K562 (cell line): ENCODE data around the gene IRAK2. TPM values are rescaled to one million over a fixed set of nuclear protein-coding genes. Genes with fewer than 3 reads are reported as not detected.

Source experiments
- ATAC-seq: fragments of 200-7000 bp; cut with Tn5 transposase; 3 replicates; pipeline ENCODE4 v1.9.1; 2020; ENCODE audit warnings: moderate library complexity
- BruUV-seq: library from RNA; stranded (reverse); fragments of 400-500 nt; replicated peaks from 2 replicates; lab custom pipeline; 2021; lab: Mats Ljungman, UMichigan
- CTCF ChIA-PET: fragments of 300-600 bp; formaldehyde crosslinking; extraction: SDS; loops from one replicate; lab custom pipeline; 2021; ENCODE audit warnings: low intra/inter-chr PET ratio; lab: Yijun Ruan, JAX
- POLR2A ChIA-PET: fragments of 300-600, 350-650 bp; sonication (Branson Sonifier 250); formaldehyde crosslinking; extraction: SDS; loops from one replicate; lab custom pipeline; 2021; ENCODE audit warnings: antibody characterized with exemption, inconsistent platforms; lab: Yijun Ruan, JAX
- DNase-seq, 4 experiments: peaks; one replicate each; pipeline versions ENCODE4 v3.0.0 to v3.0.0-alpha.2; 2011 to 2018; ENCODE audit warnings: low spot score in 3 of 4, mixed read lengths in 3 of 4; ENCODE audit errors: extremely low read depth in 1 of 4
- FAIRE-seq: peaks from 2 replicates; lab custom pipeline; 2011; peaks lifted over from hg19 to GRCh38; lab: Jason Lieb, UNC
- H2AFZ ChIP-seq: 2 replicates; pipeline ENCODE4 v1.6.0; 2011; ENCODE audit warnings: low read depth, low read length, control low read depth, inconsistent platforms
- H3K27ac ChIP-seq: fragments of 200-600 bp; 3 replicates; pipeline ENCODE4 v1.8.0; 2011; ENCODE audit warnings: low read depth, mild to moderate bottlenecking, control low read depth, inconsistent platforms, low read length, moderate library complexity, mixed read lengths; ENCODE audit errors: extremely low read depth
- H3K27me3 ChIP-seq, 2 experiments: fragments of 300-600 bp in 1 of 2; 2 replicates in 1 of 2; 3 replicates in 1 of 2; pipeline versions ENCODE4 v1.6.0 to v1.8.0; 2011; ENCODE audit warnings: inconsistent platforms in 2 of 2, low read length in 2 of 2, mild to moderate bottlenecking in 1 of 2, mixed read lengths in 1 of 2, moderate library complexity in 1 of 2; ENCODE audit not compliant: control insufficient read depth in 2 of 2, insufficient read depth in 2 of 2
- H3K36me3 ChIP-seq: fragments of 300-600 bp; 3 replicates; pipeline ENCODE4 v1.8.0; 2011; ENCODE audit warnings: mild to moderate bottlenecking, low read length, inconsistent platforms; ENCODE audit not compliant: control insufficient read depth, insufficient read depth
- H3K4me1 ChIP-seq, 2 experiments: fragments of 200-600 bp in 1 of 2; replicated peaks in 1 of 2; 2 replicates in 1 of 2; 3 replicates in 1 of 2; pipeline versions ENCODE4 v1.5.1 to v1.8.0; 2011; ENCODE audit warnings: inconsistent platforms in 2 of 2, low read length in 2 of 2, mild to moderate bottlenecking in 1 of 2, mixed read lengths in 1 of 2, moderate library complexity in 1 of 2; ENCODE audit not compliant: control insufficient read depth in 2 of 2, insufficient read depth in 2 of 2
- H3K4me2 ChIP-seq: 2 replicates; pipeline ENCODE4 v1.6.1; 2011; ENCODE audit warnings: low read length, control low read depth, inconsistent platforms, mixed read lengths; ENCODE audit not compliant: insufficient read depth
- H3K4me3 ChIP-seq: fragments of 200-600 bp; sonication (generic), shearing (Covaris generic); 2 replicates; pipeline ENCODE4 v1.5.1; 2016; ENCODE audit warnings: control low read depth, inconsistent platforms
- H3K79me2 ChIP-seq: fragments of 200-600 bp; 3 replicates; pipeline ENCODE4 v1.8.0; 2011; ENCODE audit warnings: low read length, inconsistent platforms; ENCODE audit not compliant: control insufficient read depth, insufficient read depth
- H3K9ac ChIP-seq, 2 experiments: 2 replicates each; pipeline versions ENCODE4 v1.6.0 to v1.6.1; 2011; ENCODE audit warnings: low read depth in 2 of 2, low read length in 2 of 2, control low read depth in 1 of 2, inconsistent platforms in 1 of 2, mild to moderate bottlenecking in 1 of 2, mixed read lengths in 1 of 2; ENCODE audit not compliant: insufficient read depth in 1 of 2
- H3K9me1 ChIP-seq: one replicate; pipeline ENCODE4 v1.6.0; 2011; ENCODE audit warnings: inconsistent platforms, mild to moderate bottlenecking, low read length, moderate library complexity; ENCODE audit not compliant: control insufficient read depth, insufficient read depth
- H3K9me3 ChIP-seq: replicated peaks from 2 replicates; pipeline ENCODE4 v1.5.1; 2011; ENCODE audit warnings: low read depth, low read length, inconsistent platforms; ENCODE audit not compliant: control insufficient read depth, insufficient read depth
- H4K20me1 ChIP-seq: replicated peaks from 2 replicates; pipeline ENCODE4 v1.6.1; 2011; ENCODE audit warnings: low read length, inconsistent platforms, mixed read lengths; ENCODE audit not compliant: control insufficient read depth, insufficient read depth
- ADNP ChIP-seq: fragments of 200-800 bp; sonication (Bioruptor generic); IDR thresholded peaks from 2 replicates; pipeline ENCODE4 v1.6.1; 2016; ENCODE audit warnings: missing genetic modification characterization, missing compliant biosample characterization
- CBFA2T2 ChIP-seq: fragments of 450-650 bp; conservative IDR thresholded peaks from 2 replicates; pipeline ENCODE4 v1.6.1; 2017; ENCODE audit warnings: mild to moderate bottlenecking
- CHAMP1 ChIP-seq: fragments of 450-650 bp; IDR thresholded peaks from 2 replicates; pipeline ENCODE4 v1.6.1; 2016; ENCODE audit warnings: mild to moderate bottlenecking
- FOXM1 ChIP-seq, 2 experiments: fragments of 450-650 bp in 1 of 2; sonication (generic) in 1 of 2; formaldehyde crosslinking in 1 of 2; IDR thresholded peaks; 2 replicates each; pipeline versions ENCODE4 v1.6.1 to v1.9.0; 2017 to 2022; ENCODE audit warnings: low read depth in 2 of 2, mild to moderate bottlenecking in 2 of 2, missing genetic modification reagents in 1 of 2, moderate library complexity in 1 of 2
- HES1 ChIP-seq: fragments of 450-650 bp; IDR thresholded peaks from 2 replicates; pipeline ENCODE4 v1.6.1; 2016; ENCODE audit warnings: low read depth, mild to moderate bottlenecking, moderate library complexity
- KAT2B ChIP-seq: IDR thresholded peaks from one replicate; pipeline ENCODE4 v1.6.1; 2012; ENCODE audit warnings: low read depth, mild to moderate bottlenecking, control low read depth, inconsistent platforms, low read length, moderate library complexity
- KDM2B ChIP-seq: fragments of 250-450 bp; sonication (Bioruptor Pico); IDR thresholded peaks from 2 replicates; pipeline ENCODE4 v1.8.0; 2021; ENCODE audit warnings: mild to moderate bottlenecking, moderate library complexity
- MLX ChIP-seq, 2 experiments: fragments of 450-650 bp in 1 of 2; sonication (generic) in 1 of 2; formaldehyde crosslinking; conservative IDR thresholded peaks; 2 replicates each; pipeline versions ENCODE4 v1.4.0 to v1.8.1; 2020 to 2022; ENCODE audit warnings: mild to moderate bottlenecking in 1 of 2, missing genetic modification reagents in 1 of 2
- PKNOX1 ChIP-seq: fragments of 450-650 bp; IDR thresholded peaks from 2 replicates; pipeline ENCODE4 v1.6.1; 2016
- RFX1 ChIP-seq: fragments of 450-650 bp; IDR thresholded peaks from 2 replicates; pipeline ENCODE4 v1.6.1; 2016; ENCODE audit warnings: mild to moderate bottlenecking, moderate library complexity
- STAT5A ChIP-seq: IDR thresholded peaks from 2 replicates; pipeline ENCODE4 v1.6.1; 2012; ENCODE audit warnings: low read length, inconsistent platforms, borderline replicate concordance
- TCF15 ChIP-seq: fragments of 250-450 bp; sonication (Bioruptor Pico); IDR thresholded peaks from 2 replicates; pipeline ENCODE4 v1.8.0; 2022; ENCODE audit warnings: moderate library complexity, mild to moderate bottlenecking, inconsistent platforms
- ZNF707 ChIP-seq: fragments of 250-450 bp; sonication (Bioruptor Pico); conservative IDR thresholded peaks from 2 replicates; pipeline ENCODE4 v1.8.0; 2022; ENCODE audit warnings: inconsistent platforms, mild to moderate bottlenecking, moderate library complexity
- WGBS: fragments of 100-300 bp; shearing (Covaris generic); methylation state at CpG from one replicate; pipeline ENCODE4 v1.1.6; 2016; ENCODE audit warnings: low coverage, mixed read lengths; ENCODE audit not compliant: insufficient coverage; ENCODE audit errors: missing lambda C conversion rate; 5-methylcytosine and 5-hydroxymethylcytosine counted together
- in situ Hi-C: fragments of 300-500 bp; cut with MboI; formaldehyde crosslinking; loops from 4 replicates; pipeline ENCODE4 v1.15.0; 2018; ENCODE audit warnings: inconsistent platforms, mixed read lengths
- intact Hi-C: fragments of 100-400 bp; cut with micrococcal nuclease; formaldehyde crosslinking; loops from 2 replicates; pipeline ENCODE4 v1.14.2; 2022
- polyA plus RNA-seq, 8 experiments: library from polyadenylated mRNA; depleted of rRNA in 4 of 8; stranded (reverse) in 5 of 8; unstranded in 3 of 8; fragments of >200 nt; fragmentation: Nextera tagmentation in 2 of 8; fragmentation: Illumina TruSeq in 1 of 8; extraction: Ambion mirVana in 2 of 8; extraction: Trizol in 1 of 8; gene quantifications; 2 replicates each; pipeline versions ENCODE4 v1.2.1 to v1.2.3, GENCODE V29; 2011 to 2014; ENCODE audit warnings: inconsistent platforms in 1 of 8, missing spikeins in 1 of 8
- total RNA-seq, 7 experiments: library from RNA; depleted of rRNA in 6 of 7; stranded (reverse); fragments of >200 nt in 6 of 7; fragmentation: Illumina TruSeq in 2 of 7; extraction: Trizol in 2 of 7; gene quantifications; 2 replicates each; pipeline versions ENCODE4 v1.2.1 to v1.2.3, GENCODE V29; 2011 to 2021; ENCODE audit warnings: low replicate concordance in 1 of 7

The IRAK2 gene
- total and polyA plus RNA-seq, 9 of the 15 experiments (the other 6 are each of a cell fraction or from before 2014, with no cell fraction given): 0.42 to 4.4 (median 2.7) TPM

GRCh38 chr3:10247679-10248183, 83.0 kb downstream of the IRAK2 start (continued):
- TF ChIP-seq PKNOX1 (no peak), ADNP (tag) (peak; percentile 79; the same call in 1 of the 2 replicates), MLX (CRISPR knock-in tag; conservative IDR thresholded peaks at IDR 0.05) (0 out of 4 replicates have a peak, but pooled peaks of 1 of the 2 experiments have one; percentile 11), KDM2B (CRISPR knock-in tag) (peak; percentile 9; the same call in 1 of the 2 replicates), ZNF707 (0 out of 2 replicates have a peak, but pooled peaks have one; percentile 42)
- TF ChIP-seq, all 486 proteins: peak for 34

- Histone ChIP-seq H3K36me3 (peaks cover 26% of the 10 kb centered on the region), H3K4me3 (peak within 1 kb of the TSS; percentile 81), H3K27me3 (no peaks in the 10 kb centered on the region), H3K9ac (peak within 1 kb of the TSS; percentile 93 to 98), H3K4me1 (peaks cover 10 to 21% of the 10 kb centered on the region in 2 experiments), H3K27ac (peak within 1 kb of the TSS; percentile 86), H3K4me2 (peak within 1 kb of the TSS; percentile 98), H3K9me3 (peaks cover 18% of the 10 kb centered on the region), H4K20me1 (no peaks in the 10 kb centered on the region), H3K9me1 (no peaks in the 10 kb centered on the region), H3K79me2 (peaks cover 44% of the 10 kb centered on the region), H2AFZ (peak within 1 kb of the TSS; percentile 82)
- in situ Hi-C loops: no loop called here
- POLR2A ChIA-PET: interaction anchor here (0.6 to 1.9 kb wide), 17 partner anchors 10 to 608 kb away, joined by 3 to 10 read pairs (median 4); partner anchors contain the start of gene VHL
- peak; percentile 99 to 100 (median 100) for DNase-seq
- ATAC-seq: peak; percentile 99
- no TSS peak for BruUV-seq
- WGBS: 1% methylated on average over 80 of the region's 80 CpGs
- CTCF ChIA-PET: no interaction called here
- intact Hi-C loops: loop anchor here (2.0 kb wide), 1 partner anchor 72 kb away; the partner anchor contains the start of gene SEC13
- peak; percentile 96 for FAIRE-seq
- TF ChIP-seq FOXM1 (IDR thresholded peaks at IDR 0.05; ENCODE audit: low read depth) (no peak), FOXM1 (CRISPR knock-in tag; IDR thresholded peaks at IDR 0.05; ENCODE audit: low read depth) (no peak), STAT5A (no peak), KAT2B (no peak), RFX1 (no peak), HES1 (no peak), CHAMP1 (no peak), TCF15 (CRISPR knock-in tag) (no peak), CBFA2T2 (peak; percentile 57)
Observed at GRCh38 chr3:10248184-10248983, 83.7 kb downstream of the IRAK2 start, which contains the start of gene TATDN2. Gene TATDN2 (plus strand): TSS chr3:10248459. CDS start chr3:10249201, 742 bp downstream.
